ENCODE results near the gene TMCC2.
"Not testable (repeated sequence)": the region's sequence is repeated elsewhere in the genome, so short reads cannot be mapped to it uniquely, and the experiment has no call there.

The TMCC2 gene

DNA sequence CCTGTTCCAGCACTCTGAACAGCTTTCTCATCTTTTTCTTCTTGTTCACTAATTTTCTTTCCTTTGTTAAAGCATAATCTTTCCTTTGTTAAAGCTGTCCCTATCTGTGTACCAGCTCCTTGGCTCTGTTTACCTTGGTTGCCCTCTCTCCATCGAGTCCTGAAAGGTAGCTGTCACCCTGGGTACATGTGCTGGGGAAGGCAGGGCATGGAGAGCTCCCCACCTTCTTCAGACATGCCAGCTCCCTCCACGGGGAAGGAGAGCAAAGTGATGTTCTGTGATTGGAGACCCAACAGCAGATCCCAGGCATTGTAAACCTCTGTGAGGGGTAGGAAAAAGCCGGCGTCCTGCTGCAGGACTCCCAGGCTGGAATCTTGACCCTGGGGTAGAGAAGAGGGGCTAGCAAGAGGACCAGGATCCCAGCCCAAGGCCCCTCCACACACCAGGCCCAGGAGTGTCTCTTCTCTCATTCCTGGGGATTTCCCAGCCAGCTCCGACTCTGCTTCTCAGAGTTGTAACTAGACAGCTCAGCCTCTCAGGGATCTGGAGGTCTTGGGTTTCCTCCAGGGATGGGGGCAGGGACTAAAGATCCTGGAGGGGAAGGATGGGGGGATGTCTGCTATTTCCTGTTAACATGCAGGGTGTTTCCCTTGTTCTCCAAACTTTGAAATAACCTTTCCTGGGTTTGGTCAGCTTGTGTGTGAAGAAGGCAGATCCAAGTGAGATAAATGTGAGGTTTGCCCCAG is 34.4 kb downstream of the TMCC2 start:
- no peak for DNase-seq (ENCODE audit: low read depth)

GRCh38 chr1:205262731-205263171 is 35.0 kb downstream of the TMCC2 start:
- no peak for DNase-seq (ENCODE audit: low read depth)

GRCh38 chr1:205263580-205264190 is 35.9 kb downstream of the TMCC2 start:
- no peak for DNase-seq (ENCODE audit: low read depth)

DNA sequence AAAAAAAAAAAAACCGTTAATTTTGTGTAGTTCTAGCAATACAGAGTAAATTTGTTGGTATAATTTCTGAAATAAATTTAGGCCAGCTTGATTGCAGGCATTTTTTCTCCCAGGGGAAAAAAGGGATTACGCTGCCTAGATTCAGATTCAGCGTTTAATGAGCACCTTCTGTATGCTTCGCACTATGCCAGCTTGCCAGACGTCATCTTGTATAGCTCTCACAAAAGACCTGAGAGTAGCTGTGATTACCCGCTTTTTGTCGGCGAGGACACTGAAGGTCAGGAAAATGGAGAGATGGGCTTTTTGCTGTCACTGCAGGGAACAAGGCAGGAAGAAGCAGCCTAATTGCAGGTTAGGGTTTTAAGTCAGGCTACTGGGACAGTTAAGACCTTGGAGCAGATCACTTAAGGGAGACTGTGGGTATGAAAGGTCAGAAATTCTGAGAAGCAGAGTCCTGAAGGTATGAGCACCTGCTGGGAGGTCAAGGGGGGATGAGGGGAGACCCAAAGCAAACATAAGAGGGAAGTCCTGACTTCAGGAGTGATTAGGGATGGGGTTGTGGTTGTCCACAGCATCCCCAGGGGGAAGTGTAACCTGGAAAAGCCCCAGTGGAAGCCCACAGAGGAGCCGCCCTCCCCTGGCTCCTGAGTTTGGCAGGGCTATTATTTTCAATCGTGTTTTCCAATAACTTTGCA is 39.0 kb downstream of the TMCC2 start:
- no peak for DNase-seq (ENCODE audit: low read depth)

GRCh38 chr1:205267306-205267902 is 39.7 kb downstream of the TMCC2 start:
- no peak for DNase-seq (ENCODE audit: low read depth)

DNA sequence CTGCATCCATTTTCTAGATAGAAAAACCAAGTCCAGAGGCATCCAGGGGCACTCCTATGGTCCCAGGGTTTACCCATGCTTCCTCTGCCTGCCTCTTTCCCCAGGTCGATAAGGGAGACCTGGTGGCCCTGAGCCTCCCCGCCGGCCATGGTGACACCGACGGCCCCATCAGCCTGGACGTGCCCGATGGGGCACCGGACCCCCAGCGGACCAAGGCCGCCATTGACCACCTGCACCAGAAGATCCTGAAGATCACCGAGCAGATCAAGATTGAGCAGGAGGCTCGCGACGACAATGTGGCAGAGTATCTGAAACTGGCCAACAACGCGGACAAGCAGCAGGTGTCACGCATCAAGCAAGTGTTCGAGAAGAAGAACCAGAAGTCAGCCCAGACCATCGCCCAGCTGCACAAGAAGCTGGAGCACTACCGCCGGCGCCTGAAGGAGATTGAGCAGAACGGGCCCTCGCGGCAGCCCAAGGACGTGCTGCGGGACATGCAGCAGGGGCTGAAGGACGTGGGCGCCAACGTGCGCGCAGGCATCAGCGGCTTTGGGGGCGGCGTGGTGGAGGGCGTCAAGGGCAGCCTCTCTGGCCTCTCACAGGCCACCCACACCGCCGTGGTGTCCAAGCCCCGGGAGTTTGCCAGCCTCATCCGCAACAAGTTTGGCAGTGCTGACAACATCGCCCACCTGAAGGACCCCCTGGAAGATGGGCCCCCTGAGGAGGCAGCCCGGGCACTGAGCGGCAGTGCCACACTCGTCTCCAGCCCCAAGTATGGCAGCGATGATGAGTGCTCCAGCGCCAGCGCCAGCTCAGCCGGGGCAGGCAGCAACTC is 41.3 kb downstream of the TMCC2 start:
- DNase-seq (ENCODE audit: low read depth), result no peak

- no peak for DNase-seq (ENCODE audit: low read depth)
Measured at GRCh38 chr1:205269711-205270110, 42.0 kb downstream of the TMCC2 start.

DNA sequence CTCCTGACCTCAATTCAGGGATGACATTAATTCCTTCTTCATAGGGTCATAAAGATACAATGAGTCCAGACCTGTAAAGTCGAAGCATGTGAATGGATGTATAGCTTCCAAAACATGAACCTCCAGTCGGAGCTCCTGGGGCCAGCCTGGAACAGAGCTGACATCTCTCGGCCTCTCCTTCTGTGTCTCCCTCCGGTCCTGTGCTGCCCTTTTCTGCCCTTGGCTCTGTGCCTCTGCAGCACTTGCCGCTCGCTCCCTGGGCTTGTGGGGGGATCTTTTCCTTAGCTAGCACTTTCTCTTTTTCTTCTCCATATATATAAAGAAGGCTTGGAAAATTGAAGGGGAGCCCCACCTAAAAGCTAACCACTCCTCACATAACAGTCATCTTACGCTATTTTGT is 42.5 kb downstream of the TMCC2 start:
- no peak for DNase-seq (ENCODE audit: low read depth)

DNA sequence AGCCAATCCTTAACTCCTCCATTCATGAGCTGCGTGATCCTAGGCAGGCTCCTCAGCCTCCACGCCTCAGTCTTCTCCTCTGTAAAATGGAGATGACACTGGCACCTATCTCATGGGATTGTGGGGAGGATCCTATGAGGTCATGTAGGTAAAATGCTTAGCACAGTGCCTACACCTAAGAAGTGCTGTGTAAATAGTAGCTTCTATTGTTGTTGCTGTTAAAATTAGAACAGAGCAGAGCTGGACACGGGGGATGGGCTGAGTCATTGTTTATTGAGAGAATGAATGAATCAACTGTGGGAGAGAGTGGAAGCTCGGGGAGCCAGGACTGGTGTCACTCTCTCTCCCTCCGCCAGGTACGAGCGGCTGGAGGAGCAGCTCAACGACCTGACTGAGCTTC is 43.0 kb downstream of the TMCC2 start:
- no peak for DNase-seq (ENCODE audit: low read depth)

DNA sequence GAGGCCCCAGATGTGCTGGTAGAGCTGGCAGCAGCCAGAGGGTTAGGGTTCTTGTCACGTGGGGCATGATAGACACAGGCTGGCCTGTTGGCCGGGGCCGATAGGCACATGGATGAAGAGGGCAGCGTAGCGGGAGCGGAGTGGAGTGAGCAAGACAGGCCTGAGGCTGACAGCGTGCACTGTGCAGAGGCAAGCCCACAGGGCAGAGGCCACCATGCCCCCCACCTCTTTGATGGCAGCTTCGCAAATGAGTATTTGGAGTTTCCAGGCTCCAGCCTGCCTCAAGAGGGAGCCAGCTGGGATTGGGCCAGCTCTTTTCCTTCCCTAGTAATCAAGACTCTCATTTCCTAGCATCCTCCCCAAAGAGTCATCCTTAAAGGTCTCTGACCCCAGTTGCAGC is 43.5 kb downstream of the TMCC2 start:
- DNase-seq (ENCODE audit: low read depth), result no peak

DNA sequence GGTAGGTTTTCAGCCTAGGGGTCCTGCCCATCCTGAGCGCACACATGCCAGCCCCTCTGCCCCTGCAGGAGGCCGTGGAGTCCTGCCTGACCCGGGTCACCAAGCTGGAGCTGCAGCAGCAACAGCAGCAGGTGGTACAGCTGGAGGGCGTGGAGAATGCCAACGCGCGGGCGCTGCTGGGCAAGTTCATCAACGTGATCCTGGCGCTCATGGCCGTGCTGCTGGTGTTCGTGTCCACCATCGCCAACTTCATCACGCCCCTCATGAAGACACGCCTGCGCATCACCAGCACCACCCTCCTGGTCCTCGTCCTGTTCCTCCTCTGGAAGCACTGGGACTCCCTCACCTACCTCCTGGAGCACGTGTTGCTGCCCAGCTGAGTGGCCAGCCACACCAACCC is 44.0 kb downstream of the TMCC2 start:
- DNase-seq (ENCODE audit: low read depth), result no peak

DNA sequence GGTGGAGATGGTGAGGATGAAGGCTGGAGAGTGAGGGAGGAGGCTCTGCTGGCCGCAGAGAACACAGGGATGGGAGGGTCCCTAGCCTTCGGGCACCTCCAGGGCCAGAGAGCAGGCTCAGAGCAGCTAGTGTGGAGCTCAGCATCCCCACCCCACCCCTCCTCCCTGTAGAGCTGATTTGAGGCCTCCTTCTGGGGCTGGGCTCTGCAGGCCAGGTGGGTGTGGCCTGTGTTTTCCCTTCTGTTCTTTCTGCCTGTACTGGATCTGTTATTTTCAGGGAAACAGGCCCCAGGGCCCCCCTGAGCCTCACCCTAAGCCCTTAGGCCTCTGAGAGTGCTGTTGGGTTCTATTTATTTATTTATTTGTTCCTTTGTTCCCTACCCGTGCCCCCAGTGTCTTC is 44.8 kb downstream of the TMCC2 start:
- no peak for DNase-seq (ENCODE audit: low read depth)

DNA sequence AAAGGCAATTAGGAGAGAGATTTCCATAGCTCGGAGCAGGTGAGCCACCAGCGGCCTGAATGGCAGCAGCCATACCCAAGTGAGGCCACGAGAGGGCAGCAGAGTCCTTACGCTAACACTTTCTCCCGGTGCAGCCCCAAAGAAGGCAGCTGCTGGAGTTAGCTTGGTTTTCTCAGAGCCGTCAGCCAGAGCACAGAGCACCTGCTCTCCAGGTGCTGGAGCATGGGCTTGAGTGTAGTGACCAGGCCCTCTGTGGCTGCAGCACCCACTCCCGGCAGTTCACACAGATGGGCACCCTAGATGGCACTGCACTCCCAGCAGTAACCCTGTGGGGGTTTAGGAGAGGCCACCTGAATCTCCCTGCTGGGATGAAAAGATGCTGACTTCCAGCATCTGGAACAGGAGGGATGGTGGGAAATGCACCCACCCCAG is 45.8 kb downstream of the TMCC2 start:
- peak; percentile 75 for DNase-seq (ENCODE audit: low read depth)

DNA sequence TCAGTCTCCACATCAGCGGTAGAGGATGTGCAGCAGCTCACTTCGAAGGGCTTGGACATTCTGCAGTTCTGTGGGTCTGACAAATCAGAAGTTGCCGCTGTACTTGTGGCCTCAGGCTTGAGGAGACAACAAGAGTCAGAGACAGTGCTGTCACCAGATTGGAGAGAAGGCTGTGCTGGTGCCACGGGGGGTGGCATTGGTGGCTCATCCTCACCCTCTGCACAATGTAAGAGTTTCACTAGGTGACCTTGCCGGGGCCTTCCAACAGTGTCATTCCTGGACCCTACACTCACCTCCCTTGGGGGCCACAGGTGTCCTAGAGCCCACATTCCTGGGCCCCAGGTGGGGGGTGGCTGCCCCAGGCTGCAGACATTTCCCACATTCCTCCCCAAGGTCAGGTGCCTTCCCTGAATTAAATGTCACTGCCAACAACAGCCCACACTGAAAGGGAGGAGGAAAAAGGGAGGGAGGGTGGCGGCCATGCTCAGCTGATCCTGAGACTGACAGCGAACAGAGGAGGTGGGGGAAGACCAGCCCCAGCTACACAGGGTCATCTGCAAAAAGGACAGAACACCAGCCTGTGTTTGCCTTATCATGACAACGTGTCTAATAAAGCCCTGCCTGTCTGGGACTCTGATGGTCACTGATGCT is 46.4 kb downstream of the TMCC2 start:
- no peak for DNase-seq (ENCODE audit: low read depth)

- no peak for DNase-seq (ENCODE audit: low read depth)
Measured at GRCh38 chr1:205275133-205275532, 47.4 kb downstream of the TMCC2 start.

DNA sequence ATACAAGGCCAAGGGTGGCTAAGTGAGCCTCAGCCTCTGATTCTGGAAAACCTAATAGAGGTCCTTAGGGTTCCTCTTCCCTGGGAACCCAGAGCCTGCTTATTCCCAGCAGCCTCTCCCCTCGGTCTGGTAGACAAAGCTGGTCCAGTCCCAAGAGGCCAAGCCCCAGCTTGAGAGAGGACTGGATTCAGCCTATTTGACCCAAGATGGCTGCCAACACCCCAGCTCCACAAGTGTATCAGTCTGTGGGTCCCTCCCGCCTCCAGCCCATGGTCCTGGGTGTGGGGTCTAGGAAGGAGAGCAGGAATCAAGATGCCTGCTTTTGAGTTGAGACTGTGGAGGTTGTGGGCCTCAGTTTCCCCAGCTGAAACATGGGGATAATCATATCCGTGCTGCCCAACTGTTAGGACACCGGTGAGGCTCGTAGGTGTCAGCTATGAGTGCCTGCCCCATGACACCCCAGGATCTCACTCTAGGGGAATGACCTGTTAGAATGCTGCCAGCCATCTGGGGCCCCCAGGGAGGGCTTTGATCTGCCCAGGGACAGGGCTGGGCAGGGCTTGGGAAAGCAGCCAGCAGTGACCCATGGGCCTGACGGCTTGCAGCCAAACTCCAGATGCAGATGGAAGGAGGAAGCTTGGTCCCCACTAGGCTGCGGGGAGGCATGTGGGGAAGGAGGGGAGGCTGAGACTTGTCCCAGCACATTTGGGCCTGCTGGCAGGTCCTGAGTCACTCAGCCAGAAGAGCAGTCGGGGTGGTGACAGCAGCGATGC is 48.4 kb downstream of the TMCC2 start:
- no peak for DNase-seq (ENCODE audit: low read depth)

GRCh38 chr1:205276689-205277065 is 48.9 kb downstream of the TMCC2 start:
- DNase-seq (ENCODE audit: low read depth), result no peak

GRCh38 chr1:205279986-205280385 is 52.2 kb downstream of the TMCC2 start:
- DNase-seq (ENCODE audit: low read depth), result no peak

DNA sequence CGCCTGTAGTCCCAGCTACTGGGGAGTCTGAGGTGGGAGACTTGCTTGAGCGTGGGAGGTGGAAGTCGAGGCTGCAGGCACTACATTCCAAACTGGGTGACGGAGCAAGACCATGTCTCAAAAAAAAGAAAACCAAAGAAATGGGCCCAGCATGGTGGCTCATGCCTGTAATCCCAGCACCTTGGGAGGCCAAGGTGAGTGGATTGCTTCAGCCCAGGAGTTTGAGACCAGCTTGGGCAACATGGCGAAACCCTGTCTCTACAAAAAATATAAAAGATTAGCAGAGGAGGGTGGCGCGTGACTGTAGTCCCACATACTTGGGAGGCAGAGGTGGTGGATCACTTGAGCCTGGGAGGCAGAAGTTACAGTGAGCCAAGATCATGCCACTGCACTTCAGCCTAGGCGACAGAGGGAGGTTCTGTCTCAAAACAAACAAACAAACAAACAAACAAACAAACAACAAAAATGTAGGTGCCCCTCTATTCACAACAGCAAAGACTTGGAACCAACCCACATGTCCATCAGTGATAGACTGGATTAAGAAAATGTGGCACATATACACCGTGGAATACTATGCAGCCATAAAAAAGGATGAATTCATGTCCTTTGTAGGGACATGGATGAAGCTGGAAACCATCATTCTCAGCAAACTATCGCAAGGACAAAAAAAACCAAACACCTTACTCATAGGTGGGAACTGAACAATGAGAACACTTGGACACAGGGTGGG is 53.1 kb downstream of the TMCC2 start:
- DNase-seq (ENCODE audit: low read depth), result not testable (repeated sequence)

Measured in stimulated activated CD8-positive, alpha-beta memory T cell treated with anti-CD3 and anti-CD28 coated beads, Interleukin-7, amount 100 ng/mL, for 24 hours (primary cell).